ENCODE results near the gene DPP6.

GRCh38 chr7:154587792-154588191, 535.6 kb downstream of the DPP6 start:
- TF ChIP-seq CTCF (IDR thresholded peaks at IDR 0.05) (no peak), POLR2A (IDR thresholded peaks at IDR 0.05) (no peak), EP300 (IDR thresholded peaks at IDR 0.05) (no peak)

Measured in tibial nerve (tissue), 4 donors.